ENCODE measurements around the gene MAT2B.
A peak's percentile ranks its signal among the peaks of the same experiment; 100 is the strongest.

Gene MAT2B

GRCh38 chr5:163551156-163551555 is 45.7 kb downstream of the MAT2B start:
- DNase-seq (ENCODE audit: low spot score) = no peak

- no peak for DNase-seq (ENCODE audit: low spot score)
Observed at GRCh38 chr5:163552536-163552935, 47.1 kb downstream of the MAT2B start.

- DNase-seq (ENCODE audit: low spot score) = no peak
Observed at GRCh38 chr5:163561339-163561738, 55.9 kb downstream of the MAT2B start.

- no peak for DNase-seq (ENCODE audit: low spot score)
Observed at GRCh38 chr5:163562071-163562470, 56.7 kb downstream of the MAT2B start.

- no peak for DNase-seq (ENCODE audit: low spot score)
Observed at GRCh38 chr5:163563112-163563511, 57.7 kb downstream of the MAT2B start.

- DNase-seq (ENCODE audit: low spot score) = no peak
Observed at GRCh38 chr5:163563880-163564279, 58.5 kb downstream of the MAT2B start.

GRCh38 chr5:163564321-163564938 is 59.0 kb downstream of the MAT2B start:
- peak; percentile 59 for DNase-seq (ENCODE audit: low spot score)

- peak; percentile 50 for DNase-seq (ENCODE audit: low spot score)
Observed at GRCh38 chr5:163565492-163565891, 60.1 kb downstream of the MAT2B start.

GRCh38 chr5:163565931-163566608 is 60.7 kb downstream of the MAT2B start:
- DNase-seq (ENCODE audit: low spot score) = peak; percentile 71

GRCh38 chr5:163566678-163567077 is 61.3 kb downstream of the MAT2B start:
- DNase-seq (ENCODE audit: low spot score) = no peak

GRCh38 chr5:163567811-163568210 is 62.4 kb downstream of the MAT2B start:
- DNase-seq (ENCODE audit: low spot score) = no peak
